Upper lobe of left lung (tissue), 6 donors: ENCODE results near the gene ATP11A. TPM values are rescaled to one million over a fixed set of nuclear protein-coding genes. Genes with fewer than 3 reads are reported as not detected.

ENCODE experiments used
- ATAC-seq, 2 donors: fragments of 200-7000 bp; cut with Tn5 transposase; one replicate each; pipeline ENCODE4 v1.9.1; 2022; ENCODE audit warnings: mild to moderate bottlenecking in 2 of 2, moderate library complexity in 2 of 2; ENCODE audit not compliant: low FRiP score in 2 of 2
- DNase-seq, 2 donors: peaks; one replicate each; pipeline ENCODE4 v3.0.0-alpha.2; 2019 to 2020
- H3K27ac ChIP-seq, 4 donors: fragments of 200-600 bp; sonication (generic); one replicate each; pipeline ENCODE4 v1.5.1; 2016 to 2019
- H3K27me3 ChIP-seq, 4 donors: fragments of 200-600 bp; sonication (generic); one replicate each; pipeline ENCODE4 v1.5.1; 2017 to 2019
- H3K36me3 ChIP-seq, 4 donors: fragments of 200-600 bp; sonication (generic); one replicate each; pipeline ENCODE4 v1.5.1; 2016 to 2019
- H3K4me1 ChIP-seq, 4 donors: fragments of 200-600 bp; sonication (generic); one replicate each; pipeline ENCODE4 v1.5.1; 2018 to 2019
- H3K4me3 ChIP-seq, 4 donors: fragments of 200-600 bp; sonication (generic); one replicate each; pipeline ENCODE4 v1.5.1; 2017 to 2019; ENCODE audit warnings: mild to moderate bottlenecking in 2 of 4, moderate library complexity in 1 of 4
- H3K9me3 ChIP-seq, 4 donors: fragments of 200-600 bp; sonication (generic); one replicate each; pipeline ENCODE4 v1.5.1; 2018 to 2019
- CTCF ChIP-seq, 6 experiments: fragments of 450-650 bp in 4 of 6; fragments of 200-600 bp in 2 of 6; sonication (generic) in 2 of 6; IDR thresholded peaks; one replicate each; pipeline ENCODE4 v1.5.1; 2016 to 2019; ENCODE audit warnings: antibody characterized with exemption in 6 of 6
- EP300 ChIP-seq, 4 donors: sonication (generic); formaldehyde crosslinking; IDR thresholded peaks; one replicate each; pipeline ENCODE4 v1.5.1; 2017; ENCODE audit warnings: antibody characterized with exemption in 4 of 4, control low read depth in 2 of 4
- POLR2A ChIP-seq, 4 donors: fragments of 450-650 bp; IDR thresholded peaks; one replicate each; pipeline ENCODE4 v1.5.1; 2016 to 2017; ENCODE audit warnings: antibody characterized with exemption in 4 of 4, mild to moderate bottlenecking in 2 of 4
- POLR2AphosphoS5 ChIP-seq, 2 donors: sonication (generic); formaldehyde crosslinking; IDR thresholded peaks; one replicate each; pipeline ENCODE4 v1.5.1; 2017; ENCODE audit warnings: antibody characterized with exemption in 2 of 2
- WGBS, 2 donors: methylation state at CpG; one replicate each; pipeline ENCODE4 v1.1.5; 2017 to 2018; 5-methylcytosine and 5-hydroxymethylcytosine counted together
- total RNA-seq, 6 donors: library from RNA; depleted of rRNA in 4 of 6; stranded (reverse); fragments of >200 nt in 4 of 6; gene quantifications; one replicate each; pipeline versions ENCODE4 v1.1.0 to v1.2.1, GENCODE V29; 2016 to 2021
- donor health status: DM: no; HTN: no; CAD: no; lungs with moderate emphysema.
- donor health status: DM: no; HTN: yes; CAD: no; lungs with severe emphysema.

ATP11A gene
- total RNA-seq, 6 donors from 2014 or later: 159 to 285 (median 260) TPM

- no peak for ATAC-seq
- H3K36me3 ChIP-seq: no peaks in the 10 kb centered on the region
- H3K27ac ChIP-seq: no peak overlapping the region
- H3K9me3 ChIP-seq: peaks cover 0 to 10% (median 0%) of the 10 kb centered on the region in 4 donors
- DNase-seq: peak in 1 of 2 donors; percentile 46
- H3K4me1 ChIP-seq: peaks cover 0 to 7% (median 0%) of the 10 kb centered on the region in 4 donors
- peaks cover 0 to 2% (median 0%) of the 10 kb centered on the region in 4 donors for H3K27me3 ChIP-seq
- no peak overlapping the region for H3K4me3 ChIP-seq
- WGBS, 2 donors: 97 to 100% methylated on average over 4 to 8 of the region's 8 CpGs
- TF ChIP-seq POLR2A (IDR thresholded peaks at IDR 0.05): no peak
- TF ChIP-seq EP300 (IDR thresholded peaks at IDR 0.05): no peak
- TF ChIP-seq POLR2AphosphoS5 (IDR thresholded peaks at IDR 0.05): no peak
- no peak for TF ChIP-seq CTCF (IDR thresholded peaks at IDR 0.05)
Observed at GRCh38 chr13:112900691-112901091, 210.9 kb downstream of the ATP11A start.

- Histone ChIP-seq H3K36me3 (no peaks in the 10 kb centered on the region), H3K9me3 (peaks cover 0 to 10% (median 0%) of the 10 kb centered on the region in 4 donors), H3K27me3 (no peaks in the 10 kb centered on the region), H3K4me3 (no peak overlapping the region), H3K4me1 (peaks cover 0 to 7% (median 0%) of the 10 kb centered on the region in 4 donors), H3K27ac (peak overlapping the region in 1 of 4 donors; percentile 34)
- 68% methylated on average over 14 of the region's 14 CpGs for WGBS, 2 donors
- ATAC-seq (peak in 1 of 2 donors; percentile 12), DNase-seq (peak; percentile 42 to 52)
- no peak for TF ChIP-seq EP300 (IDR thresholded peaks at IDR 0.05)
- no peak for TF ChIP-seq POLR2A (IDR thresholded peaks at IDR 0.05)
- TF ChIP-seq POLR2AphosphoS5 (IDR thresholded peaks at IDR 0.05): no peak
- TF ChIP-seq CTCF (IDR thresholded peaks at IDR 0.05): no peak
Observed at GRCh38 chr13:112902101-112902651, 212.3 kb downstream of the ATP11A start.

- Histone ChIP-seq H3K27me3 (no peaks in the 10 kb centered on the region), H3K36me3 (no peaks in the 10 kb centered on the region), H3K9me3 (peaks cover 0 to 10% (median 0%) of the 10 kb centered on the region in 4 donors), H3K4me1 (peaks cover 0 to 7% (median 0%) of the 10 kb centered on the region in 4 donors), H3K4me3 (no peak overlapping the region), H3K27ac (peak overlapping the region in 1 of 4 donors; percentile 34)
- TF ChIP-seq CTCF (IDR thresholded peaks at IDR 0.05) (no peak), EP300 (IDR thresholded peaks at IDR 0.05) (no peak)
- peak in 1 of 2 donors; percentile 2 for ATAC-seq
- no peak for DNase-seq
- WGBS, 2 donors: 39 to 65% methylated on average over 2 of the region's 2 CpGs
Observed at GRCh38 chr13:112902669-112903068, 212.8 kb downstream of the ATP11A start.

GRCh38 chr13:112903071-112903577 lies 213.3 kb downstream of the ATP11A start:
- H3K9me3 ChIP-seq: peaks cover 0 to 10% (median 0%) of the 10 kb centered on the region in 4 donors
- DNase-seq (no peak), ATAC-seq (no peak)
- H3K27ac ChIP-seq: no peak overlapping the region
- no peak overlapping the region for H3K4me3 ChIP-seq
- H3K36me3 ChIP-seq: no peaks in the 10 kb centered on the region
- TF ChIP-seq POLR2A (IDR thresholded peaks at IDR 0.05) (no peak), EP300 (IDR thresholded peaks at IDR 0.05) (no peak), POLR2AphosphoS5 (IDR thresholded peaks at IDR 0.05) (no peak), CTCF (IDR thresholded peaks at IDR 0.05) (no peak)
- 78 to 80% methylated on average over 7 to 8 of the region's 8 CpGs for WGBS, 2 donors
- H3K4me1 ChIP-seq: peaks cover 0 to 7% (median 0%) of the 10 kb centered on the region in 4 donors
- no peaks in the 10 kb centered on the region for H3K27me3 ChIP-seq
